ENCODE measurements around the gene HARS1. TPM values are rescaled to one million over a fixed set of nuclear protein-coding genes. Genes with fewer than 3 reads are reported as not detected.

HARS1 gene
- total and polyA plus RNA-seq, 2 of the 13 experiments (the other 11 are each of a cell fraction or from before 2014, with no cell fraction given), result 36.9 to 66.2 TPM

DNA sequence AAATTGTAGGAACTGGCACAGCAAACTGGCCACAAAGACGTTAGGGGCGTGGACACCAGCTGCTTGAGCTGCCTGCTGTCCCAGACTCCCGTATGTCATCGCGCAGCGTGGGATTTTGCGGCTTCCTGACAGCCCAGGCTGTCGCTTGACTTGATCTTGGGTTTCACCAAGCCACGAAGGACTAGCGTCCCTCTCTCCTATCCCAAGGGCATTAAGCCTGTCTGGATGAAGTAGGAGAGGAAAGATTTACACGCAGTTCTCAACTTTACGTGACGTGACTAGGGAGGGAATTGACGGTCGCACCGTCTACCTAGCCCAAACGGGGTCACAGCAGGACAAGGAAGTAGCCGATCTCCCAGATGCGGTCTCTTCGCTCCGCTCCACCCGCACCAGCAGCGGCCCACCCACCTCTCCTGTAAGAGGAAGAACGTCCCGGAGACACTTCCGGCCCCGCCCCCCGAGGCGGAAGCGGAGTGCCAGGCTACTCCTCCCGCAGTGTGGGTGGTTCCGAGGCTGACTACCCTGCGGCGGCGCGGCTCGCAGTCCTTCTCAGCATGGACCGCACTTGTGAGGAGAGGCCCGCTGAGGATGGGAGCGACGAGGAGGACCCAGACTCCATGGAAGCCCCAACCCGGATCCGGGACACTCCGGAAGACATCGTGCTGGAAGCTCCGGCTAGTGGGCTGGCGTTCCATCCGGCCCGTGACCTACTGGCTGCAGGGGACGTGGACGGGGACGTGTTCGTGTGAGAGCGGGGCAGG is 26.6 kb downstream of the HARS1 start, which contains the start of gene WDR55 (continued):
- TF ChIP-seq CBX1 (IDR thresholded peaks at IDR 0.05; ENCODE audit: low read depth) (peak; percentile 79), ZNF329 (CRISPR knock-in tag; IDR thresholded peaks at IDR 0.05; ENCODE audit: low read depth) (0 out of 2 replicates have a peak, but pooled peaks have one; percentile 37), ZNF563 (CRISPR knock-in tag; IDR thresholded peaks at IDR 0.05) (peak; percentile 85; the same call in 1 of the 2 replicates), ZSCAN9 (CRISPR knock-in tag; IDR thresholded peaks at IDR 0.05; ENCODE audit: borderline replicate concordance) (peak; percentile 42; the same call in 1 of the 2 replicates), JARID2 (CRISPR knock-in tag; IDR thresholded peaks at IDR 0.05; ENCODE audit: insufficient replicate concordance) (no peak), ZNF607 (CRISPR knock-in tag; IDR thresholded peaks at IDR 0.05; ENCODE audit: borderline replicate concordance) (peak; percentile 68), ZNF598 (CRISPR knock-in tag; IDR thresholded peaks at IDR 0.05; ENCODE audit: borderline replicate concordance) (no peak), KMT2B (CRISPR knock-in tag; IDR thresholded peaks at IDR 0.05) (peak; percentile 93), IRF2 (CRISPR knock-in tag; IDR thresholded peaks at IDR 0.05) (peak; percentile 34; the same call in 1 of the 2 replicates), CBX5 (CRISPR knock-in tag; IDR thresholded peaks at IDR 0.05; ENCODE audit: borderline replicate concordance) (peak; percentile 21; the same call in 1 of the 2 replicates), NCOA1 (CRISPR knock-in tag; IDR thresholded peaks at IDR 0.05) (no peak), ZNF430 (CRISPR knock-in tag; IDR thresholded peaks at IDR 0.05) (peak; percentile 55; the same call in 1 of the 2 replicates), ZNF556 (CRISPR knock-in tag; IDR thresholded peaks at IDR 0.05; ENCODE audit: borderline replicate concordance) (0 out of 2 replicates have a peak, but pooled peaks have one; percentile 39), ZNF282 (IDR thresholded peaks at IDR 0.05; ENCODE audit: partially characterized antibody) (no peak)
- TF ChIP-seq, protein P1, sequence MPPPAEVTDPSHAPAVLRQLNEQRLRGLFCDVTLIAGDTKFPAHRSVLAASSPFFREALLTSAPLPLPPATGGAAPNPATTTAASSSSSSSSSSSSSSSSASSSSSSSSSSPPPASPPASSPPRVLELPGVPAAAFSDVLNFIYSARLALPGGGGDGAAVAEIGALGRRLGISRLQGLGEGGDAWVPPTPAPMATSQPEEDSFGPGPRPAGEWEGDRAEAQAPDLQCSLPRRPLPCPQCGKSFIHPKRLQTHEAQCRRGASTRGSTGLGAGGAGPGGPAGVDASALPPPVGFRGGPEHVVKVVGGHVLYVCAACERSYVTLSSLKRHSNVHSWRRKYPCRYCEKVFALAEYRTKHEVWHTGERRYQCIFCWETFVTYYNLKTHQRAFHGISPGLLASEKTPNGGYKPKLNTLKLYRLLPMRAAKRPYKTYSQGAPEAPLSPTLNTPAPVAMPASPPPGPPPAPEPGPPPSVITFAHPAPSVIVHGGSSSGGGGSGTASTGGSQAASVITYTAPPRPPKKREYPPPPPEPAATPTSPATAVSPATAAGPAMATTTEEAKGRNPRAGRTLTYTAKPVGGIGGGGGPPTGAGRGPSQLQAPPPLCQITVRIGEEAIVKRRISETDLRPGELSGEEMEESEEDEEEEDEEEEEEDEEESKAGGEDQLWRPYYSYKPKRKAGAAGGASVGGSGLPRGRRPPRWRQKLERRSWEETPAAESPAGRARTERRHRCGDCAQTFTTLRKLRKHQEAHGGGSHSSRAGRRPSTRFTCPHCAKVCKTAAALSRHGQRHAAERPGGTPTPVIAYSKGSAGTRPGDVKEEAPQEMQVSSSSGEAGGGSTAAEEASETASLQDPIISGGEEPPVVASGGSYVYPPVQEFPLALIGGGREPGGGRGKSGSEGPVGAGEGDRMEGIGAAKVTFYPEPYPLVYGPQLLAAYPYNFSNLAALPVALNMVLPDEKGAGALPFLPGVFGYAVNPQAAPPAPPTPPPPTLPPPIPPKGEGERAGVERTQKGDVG (CRISPR knock-in tag; IDR thresholded peaks at IDR 0.05; ENCODE audit: borderline replicate concordance), result no peak
- TF ChIP-seq, protein P2, sequence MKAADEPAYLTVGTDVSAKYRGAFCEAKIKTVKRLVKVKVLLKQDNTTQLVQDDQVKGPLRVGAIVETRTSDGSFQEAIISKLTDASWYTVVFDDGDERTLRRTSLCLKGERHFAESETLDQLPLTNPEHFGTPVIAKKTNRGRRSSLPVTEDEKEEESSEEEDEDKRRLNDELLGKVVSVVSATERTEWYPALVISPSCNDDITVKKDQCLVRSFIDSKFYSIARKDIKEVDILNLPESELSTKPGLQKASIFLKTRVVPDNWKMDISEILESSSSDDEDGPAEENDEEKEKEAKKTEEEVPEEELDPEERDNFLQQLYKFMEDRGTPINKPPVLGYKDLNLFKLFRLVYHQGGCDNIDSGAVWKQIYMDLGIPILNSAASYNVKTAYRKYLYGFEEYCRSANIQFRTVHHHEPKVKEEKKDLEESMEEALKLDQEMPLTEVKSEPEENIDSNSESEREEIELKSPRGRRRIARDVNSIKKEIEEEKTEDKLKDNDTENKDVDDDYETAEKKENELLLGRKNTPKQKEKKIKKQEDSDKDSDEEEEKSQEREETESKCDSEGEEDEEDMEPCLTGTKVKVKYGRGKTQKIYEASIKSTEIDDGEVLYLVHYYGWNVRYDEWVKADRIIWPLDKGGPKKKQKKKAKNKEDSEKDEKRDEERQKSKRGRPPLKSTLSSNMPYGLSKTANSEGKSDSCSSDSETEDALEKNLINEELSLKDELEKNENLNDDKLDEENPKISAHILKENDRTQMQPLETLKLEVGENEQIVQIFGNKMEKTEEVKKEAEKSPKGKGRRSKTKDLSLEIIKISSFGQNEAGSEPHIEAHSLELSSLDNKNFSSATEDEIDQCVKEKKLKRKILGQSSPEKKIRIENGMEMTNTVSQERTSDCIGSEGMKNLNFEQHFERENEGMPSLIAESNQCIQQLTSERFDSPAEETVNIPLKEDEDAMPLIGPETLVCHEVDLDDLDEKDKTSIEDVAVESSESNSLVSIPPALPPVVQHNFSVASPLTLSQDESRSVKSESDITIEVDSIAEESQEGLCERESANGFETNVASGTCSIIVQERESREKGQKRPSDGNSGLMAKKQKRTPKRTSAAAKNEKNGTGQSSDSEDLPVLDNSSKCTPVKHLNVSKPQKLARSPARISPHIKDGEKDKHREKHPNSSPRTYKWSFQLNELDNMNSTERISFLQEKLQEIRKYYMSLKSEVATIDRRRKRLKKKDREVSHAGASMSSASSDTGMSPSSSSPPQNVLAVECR (CRISPR knock-in tag; IDR thresholded peaks at IDR 0.05; ENCODE audit: borderline replicate concordance), result peak; percentile 96
- TF ChIP-seq, protein P3, sequence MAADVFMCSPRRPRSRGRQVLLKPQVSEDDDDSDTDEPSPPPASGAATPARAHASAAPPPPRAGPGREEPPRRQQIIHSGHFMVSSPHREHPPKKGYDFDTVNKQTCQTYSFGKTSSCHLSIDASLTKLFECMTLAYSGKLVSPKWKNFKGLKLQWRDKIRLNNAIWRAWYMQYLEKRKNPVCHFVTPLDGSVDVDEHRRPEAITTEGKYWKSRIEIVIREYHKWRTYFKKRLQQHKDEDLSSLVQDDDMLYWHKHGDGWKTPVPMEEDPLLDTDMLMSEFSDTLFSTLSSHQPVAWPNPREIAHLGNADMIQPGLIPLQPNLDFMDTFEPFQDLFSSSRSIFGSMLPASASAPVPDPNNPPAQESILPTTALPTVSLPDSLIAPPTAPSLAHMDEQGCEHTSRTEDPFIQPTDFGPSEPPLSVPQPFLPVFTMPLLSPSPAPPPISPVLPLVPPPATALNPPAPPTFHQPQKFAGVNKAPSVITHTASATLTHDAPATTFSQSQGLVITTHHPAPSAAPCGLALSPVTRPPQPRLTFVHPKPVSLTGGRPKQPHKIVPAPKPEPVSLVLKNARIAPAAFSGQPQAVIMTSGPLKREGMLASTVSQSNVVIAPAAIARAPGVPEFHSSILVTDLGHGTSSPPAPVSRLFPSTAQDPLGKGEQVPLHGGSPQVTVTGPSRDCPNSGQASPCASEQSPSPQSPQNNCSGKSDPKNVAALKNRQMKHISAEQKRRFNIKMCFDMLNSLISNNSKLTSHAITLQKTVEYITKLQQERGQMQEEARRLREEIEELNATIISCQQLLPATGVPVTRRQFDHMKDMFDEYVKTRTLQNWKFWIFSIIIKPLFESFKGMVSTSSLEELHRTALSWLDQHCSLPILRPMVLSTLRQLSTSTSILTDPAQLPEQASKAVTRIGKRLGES (CRISPR knock-in tag; IDR thresholded peaks at IDR 0.05; ENCODE audit: borderline replicate concordance), result no peak
- TF ChIP-seq, protein P4, sequence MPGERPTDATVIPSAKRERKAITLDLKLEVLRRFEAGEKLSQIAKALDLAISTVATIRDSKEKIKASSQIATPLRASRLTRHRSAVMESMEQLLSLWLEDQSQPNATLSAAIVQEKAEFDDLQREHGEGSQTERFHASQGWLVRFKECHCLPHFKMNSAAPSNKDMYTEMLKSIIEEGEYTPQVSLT (CRISPR knock-in tag; IDR thresholded peaks at IDR 0.05; ENCODE audit: borderline replicate concordance, low read depth), result no peak
